Measurements from ENCODE around the gene TRIM5. TPM values are rescaled to one million over a fixed set of nuclear protein-coding genes. Genes with fewer than 3 reads are reported as not detected.

The TRIM5 gene
- total RNA-seq, 1 experiment from 2014 or later = 21.5 TPM

DNA sequence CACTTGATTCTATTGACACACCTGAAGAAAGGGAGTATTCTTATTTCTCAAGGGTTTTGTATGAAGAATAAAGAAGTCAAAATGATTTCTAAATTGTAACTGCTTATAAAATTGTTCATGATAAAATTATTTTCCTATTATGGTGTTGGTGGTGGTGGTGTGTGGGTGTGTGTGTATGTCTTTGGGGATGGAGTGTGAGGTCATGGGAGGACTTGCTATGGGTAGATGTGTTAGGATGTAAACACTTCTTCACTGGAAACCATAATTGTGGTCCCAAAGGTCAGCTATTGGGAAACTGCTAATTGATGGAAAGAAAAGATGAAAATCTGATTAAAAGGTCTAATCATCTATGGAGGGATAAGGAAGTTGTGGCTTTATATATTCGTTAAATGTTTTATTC is 9.8 kb upstream of the TRIM5 start:
- Histone ChIP-seq H3K79me1 (ENCODE audit: insufficient read depth, low read depth, low read length, poor library complexity, severe bottlenecking) (no peaks in the 10 kb centered on the region), H4K91ac (ENCODE audit: insufficient read length, low read depth, low read length) (no peak overlapping the region), H3K4ac (ENCODE audit: low read depth, low read length) (no peak overlapping the region), H3K27me3 (ENCODE audit: insufficient read depth, low read length) (no peaks in the 10 kb centered on the region), H3K9ac (ENCODE audit: extremely low read depth, insufficient read length, low read length) (no peak overlapping the region), H3K18ac (ENCODE audit: insufficient read length, low read depth, low read length) (no peak overlapping the region), H4K20me1 (ENCODE audit: control insufficient read depth, insufficient read depth, insufficient read length) (no peaks in the 10 kb centered on the region), H3K4me2 (ENCODE audit: insufficient read depth, insufficient read length, low read length) (no peak overlapping the region), H3K56ac (ENCODE audit: insufficient read length, low read depth, low read length) (no peak overlapping the region), H3K23ac (ENCODE audit: insufficient read length, low read depth, low read length) (no peak overlapping the region), H3K23me2 (ENCODE audit: insufficient read length, low read depth, low read length, poor library complexity, severe bottlenecking) (peaks cover 8% of the 10 kb centered on the region), H4K5ac (ENCODE audit: insufficient read length, low read depth, low read length) (no peak overlapping the region), H2BK15ac (ENCODE audit: low read depth, low read length) (no peak overlapping the region), H4K8ac (replicated peaks; ENCODE audit: insufficient read length, low read depth, low read length) (no peak overlapping the region), H3K27ac (ENCODE audit: insufficient read length, low read depth, low read length) (no peak overlapping the region), H3T11ph (ENCODE audit: low read length) (no peak overlapping the region), H3K79me2 (ENCODE audit: insufficient read depth, low read length) (peaks cover 3% of the 10 kb centered on the region; the same call in 1 of the 2 replicates), H2AK5ac (ENCODE audit: insufficient read length, low read length) (no peak overlapping the region), H2BK120ac (ENCODE audit: low read depth, low read length, poor library complexity, severe bottlenecking) (no peak overlapping the region), H3K4me1 (ENCODE audit: insufficient read depth, low read length) (no peaks in the 10 kb centered on the region; the same call in 1 of the 2 replicates), H2BK20ac (ENCODE audit: low read depth, low read length, poor library complexity, severe bottlenecking) (no peak overlapping the region), H2BK5ac (ENCODE audit: insufficient read length, low read length) (no peak overlapping the region), H3K14ac (ENCODE audit: insufficient read depth, low read length) (no peak overlapping the region), H2AFZ (ENCODE audit: low read length) (no peak overlapping the region), H2BK12ac (ENCODE audit: insufficient read length, low read depth, low read length) (no peak overlapping the region), H3K9me3 (ENCODE audit: control insufficient read depth, low read depth, low read length) (no peaks in the 10 kb centered on the region)
- WGBS (ENCODE audit: extremely low coverage, insufficient read length, low lambda C conversion rate) = no CpG with 5 or more reads among the region's 1 CpG
- Mint-ChIP-seq H3K9me3 (no peaks in the 10 kb centered on the region), H3K36me3 (ENCODE audit: insufficient read depth in 1 of 3, low read depth in 3 of 3) (peaks cover 4 to 59% (median 45%) of the 10 kb centered on the region in 3 experiments; a peak in 5 of 7 replicates), H3K4me3 (no peak overlapping the region), H3K27me3 (ENCODE audit: low read depth) (no peaks in the 10 kb centered on the region), H3K4me1 (peaks cover 25 to 37% of the 10 kb centered on the region in 2 experiments), H3K27ac (no peak overlapping the region)
- DNase-seq = no peak
- TF ChIP-seq, protein P1, sequence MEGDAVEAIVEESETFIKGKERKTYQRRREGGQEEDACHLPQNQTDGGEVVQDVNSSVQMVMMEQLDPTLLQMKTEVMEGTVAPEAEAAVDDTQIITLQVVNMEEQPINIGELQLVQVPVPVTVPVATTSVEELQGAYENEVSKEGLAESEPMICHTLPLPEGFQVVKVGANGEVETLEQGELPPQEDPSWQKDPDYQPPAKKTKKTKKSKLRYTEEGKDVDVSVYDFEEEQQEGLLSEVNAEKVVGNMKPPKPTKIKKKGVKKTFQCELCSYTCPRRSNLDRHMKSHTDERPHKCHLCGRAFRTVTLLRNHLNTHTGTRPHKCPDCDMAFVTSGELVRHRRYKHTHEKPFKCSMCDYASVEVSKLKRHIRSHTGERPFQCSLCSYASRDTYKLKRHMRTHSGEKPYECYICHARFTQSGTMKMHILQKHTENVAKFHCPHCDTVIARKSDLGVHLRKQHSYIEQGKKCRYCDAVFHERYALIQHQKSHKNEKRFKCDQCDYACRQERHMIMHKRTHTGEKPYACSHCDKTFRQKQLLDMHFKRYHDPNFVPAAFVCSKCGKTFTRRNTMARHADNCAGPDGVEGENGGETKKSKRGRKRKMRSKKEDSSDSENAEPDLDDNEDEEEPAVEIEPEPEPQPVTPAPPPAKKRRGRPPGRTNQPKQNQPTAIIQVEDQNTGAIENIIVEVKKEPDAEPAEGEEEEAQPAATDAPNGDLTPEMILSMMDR (conservative IDR thresholded peaks at IDR 0.05) = no peak
